BLaER1 treated with 17β-estradiol and CSF1 and Interleukin-3, amounts not matched to agents 10 nM and 100 nM (cell line): ENCODE results near the gene SPOCK2.
A peak's percentile ranks its signal among the peaks of the same experiment; 100 is the strongest.

ENCODE experiments used
- H3K27ac ChIP-seq, 11 experiments: shearing (Covaris generic); formaldehyde crosslinking; 2 replicates each; pipeline ENCODE4 v1.8.1; 2022
- H3K27me3 ChIP-seq, 11 experiments: shearing (Covaris generic); formaldehyde crosslinking; 2 replicates each; pipeline ENCODE4 v1.8.1; 2022
- H3K36me3 ChIP-seq, 11 experiments: shearing (Covaris generic); formaldehyde crosslinking; 2 replicates each; pipeline ENCODE4 v1.8.1; 2022
- H3K4me1 ChIP-seq, 10 experiments: shearing (Covaris generic); formaldehyde crosslinking; 2 replicates each; pipeline ENCODE4 v1.8.1; 2022
- H3K4me2 ChIP-seq, 11 experiments: shearing (Covaris generic); formaldehyde crosslinking; 2 replicates each; pipeline ENCODE4 v1.8.1; 2022
- H3K4me3 ChIP-seq, 10 experiments: shearing (Covaris generic); formaldehyde crosslinking; 2 replicates each; pipeline ENCODE4 v1.8.1; 2022
- H3K9ac ChIP-seq, 11 experiments: shearing (Covaris generic); formaldehyde crosslinking; 2 replicates each; pipeline ENCODE4 v1.8.1; 2022
- H3K9me3 ChIP-seq, 11 experiments: shearing (Covaris generic); formaldehyde crosslinking; replicated peaks in 1 of 11; 2 replicates each; pipeline ENCODE4 v1.8.1; 2022
- H4K20me1 ChIP-seq, 11 experiments: shearing (Covaris generic); formaldehyde crosslinking; 2 replicates each; pipeline ENCODE4 v1.8.1; 2022
- Cebpa-rat ChIP-seq, 11 experiments: shearing (Covaris generic); IDR thresholded peaks; 2 replicates each; pipeline ENCODE4 v1.8.1; 2022

Gene SPOCK2

GRCh38 chr10:72086466-72087391, 1.6 kb downstream of the SPOCK2 start:
- H3K27ac ChIP-seq, result no peak overlapping the region
- H3K4me2 ChIP-seq, result peak overlapping the region; percentile 64 to 88 (median 83)
- peak overlapping the region; percentile 34 to 65 (median 49) for H3K4me3 ChIP-seq
- peak overlapping the region in 7 of 11 experiments; percentile 6 to 55 (median 50); a peak in 8 of 22 replicates for H3K9ac ChIP-seq
- peaks cover 0 to 34% (median 11%) of the 10 kb centered on the region in 11 experiments; a peak in 10 of 22 replicates for H4K20me1 ChIP-seq
- no peak for TF ChIP-seq Cebpa-rat (IDR thresholded peaks at IDR 0.05)
- peaks cover 0 to 4% (median 0%) of the 10 kb centered on the region in 11 experiments; a peak in 1 of 22 replicates for H3K36me3 ChIP-seq
- peaks cover 69 to 82% (median 77%) of the 10 kb centered on the region in 11 experiments for H3K27me3 ChIP-seq
- H3K9me3 ChIP-seq, result no peaks in the 10 kb centered on the region
- peaks cover 22 to 44% (median 35%) of the 10 kb centered on the region in 10 experiments for H3K4me1 ChIP-seq

GRCh38 chr10:72085864-72086465, 2.4 kb downstream of the SPOCK2 start:
- peaks cover 22 to 49% (median 40%) of the 10 kb centered on the region in 10 experiments for H3K4me1 ChIP-seq
- H4K20me1 ChIP-seq, result peaks cover 0 to 34% (median 11%) of the 10 kb centered on the region in 11 experiments; a peak in 10 of 22 replicates
- H3K4me2 ChIP-seq, result peak overlapping the region in 5 of 11 experiments; percentile 64 to 88 (median 83); a peak in 8 of 22 replicates
- H3K27me3 ChIP-seq, result peaks cover 67 to 76% (median 72%) of the 10 kb centered on the region in 11 experiments
- no peak overlapping the region for H3K4me3 ChIP-seq
- TF ChIP-seq Cebpa-rat (IDR thresholded peaks at IDR 0.05), result no peak
- no peaks in the 10 kb centered on the region for H3K9me3 ChIP-seq
- no peak overlapping the region for H3K27ac ChIP-seq
- no peak overlapping the region for H3K9ac ChIP-seq
- H3K36me3 ChIP-seq, result peaks cover 0 to 4% (median 0%) of the 10 kb centered on the region in 11 experiments; a peak in 1 of 22 replicates

- peaks cover 23 to 57% (median 47%) of the 10 kb centered on the region in 10 experiments for H3K4me1 ChIP-seq
- H4K20me1 ChIP-seq, result peaks cover 0 to 34% (median 11%) of the 10 kb centered on the region in 11 experiments; a peak in 10 of 22 replicates
- no peak overlapping the region for H3K27ac ChIP-seq
- H3K27me3 ChIP-seq, result peaks cover 59 to 68% (median 64%) of the 10 kb centered on the region in 11 experiments
- H3K4me3 ChIP-seq, result no peak overlapping the region
- peaks cover 0 to 4% (median 0%) of the 10 kb centered on the region in 11 experiments; a peak in 1 of 22 replicates for H3K36me3 ChIP-seq
- H3K4me2 ChIP-seq, result no peak overlapping the region
- no peak for TF ChIP-seq Cebpa-rat (IDR thresholded peaks at IDR 0.05)
- no peak overlapping the region for H3K9ac ChIP-seq
- no peaks in the 10 kb centered on the region for H3K9me3 ChIP-seq
Measured at GRCh38 chr10:72085166-72085565, 3.2 kb downstream of the SPOCK2 start.

GRCh38 chr10:72083790-72084459, 4.4 kb downstream of the SPOCK2 start:
- Histone ChIP-seq H3K27me3 (peaks cover 46 to 55% (median 52%) of the 10 kb centered on the region in 11 experiments), H3K4me1 (peaks cover 34 to 62% (median 53%) of the 10 kb centered on the region in 10 experiments), H3K4me3 (no peak overlapping the region), H3K9me3 (no peaks in the 10 kb centered on the region), H4K20me1 (peaks cover 0 to 32% (median 11%) of the 10 kb centered on the region in 11 experiments; a peak in 10 of 22 replicates), H3K27ac (no peak overlapping the region), H3K36me3 (peaks cover 0 to 4% (median 0%) of the 10 kb centered on the region in 11 experiments; a peak in 1 of 22 replicates), H3K4me2 (no peak overlapping the region), H3K9ac (no peak overlapping the region)
- TF ChIP-seq Cebpa-rat (IDR thresholded peaks at IDR 0.05), result no peak

- peaks cover 0 to 4% (median 0%) of the 10 kb centered on the region in 11 experiments; a peak in 1 of 22 replicates for H3K36me3 ChIP-seq
- H3K27ac ChIP-seq, result no peak overlapping the region
- H3K27me3 ChIP-seq, result peaks cover 38 to 47% (median 44%) of the 10 kb centered on the region in 11 experiments
- no peak overlapping the region for H3K4me2 ChIP-seq
- TF ChIP-seq Cebpa-rat (IDR thresholded peaks at IDR 0.05), result no peak
- H4K20me1 ChIP-seq, result peaks cover 0 to 24% (median 9%) of the 10 kb centered on the region in 11 experiments; a peak in 10 of 22 replicates
- H3K9me3 ChIP-seq, result no peaks in the 10 kb centered on the region
- H3K9ac ChIP-seq, result no peak overlapping the region
- H3K4me1 ChIP-seq, result peaks cover 26 to 58% (median 49%) of the 10 kb centered on the region in 10 experiments
- H3K4me3 ChIP-seq, result no peak overlapping the region
Measured at GRCh38 chr10:72082856-72083789, 5.2 kb downstream of the SPOCK2 start.

GRCh38 chr10:72081772-72082590, 6.4 kb downstream of the SPOCK2 start:
- Histone ChIP-seq H3K9ac (no peak overlapping the region), H3K4me2 (peak overlapping the region in 1 of 11 experiments; percentile 88; a peak in 1 of 22 replicates), H3K9me3 (no peaks in the 10 kb centered on the region), H3K27ac (no peak overlapping the region), H3K36me3 (peaks cover 0 to 4% (median 0%) of the 10 kb centered on the region in 11 experiments; a peak in 1 of 22 replicates), H3K4me1 (peaks cover 14 to 47% (median 37%) of the 10 kb centered on the region in 10 experiments), H4K20me1 (peaks cover 0 to 13% (median 0%) of the 10 kb centered on the region in 11 experiments; a peak in 6 of 22 replicates), H3K27me3 (peaks cover 27 to 36% (median 32%) of the 10 kb centered on the region in 11 experiments), H3K4me3 (no peak overlapping the region)
- TF ChIP-seq Cebpa-rat (IDR thresholded peaks at IDR 0.05), result no peak

- no peak for TF ChIP-seq Cebpa-rat (IDR thresholded peaks at IDR 0.05)
- Histone ChIP-seq H3K27ac (no peak overlapping the region), H3K9ac (peak overlapping the region in 1 of 11 experiments; percentile 8; a peak in 1 of 22 replicates), H4K20me1 (peaks cover 0 to 9% (median 0%) of the 10 kb centered on the region in 11 experiments; a peak in 5 of 22 replicates), H3K4me1 (peaks cover 12 to 41% (median 32%) of the 10 kb centered on the region in 10 experiments), H3K9me3 (no peaks in the 10 kb centered on the region), H3K4me2 (peak overlapping the region in 4 of 11 experiments; percentile 65 to 91 (median 84); a peak in 5 of 22 replicates), H3K36me3 (no peaks in the 10 kb centered on the region), H3K4me3 (no peak overlapping the region), H3K27me3 (peaks cover 19 to 28% (median 25%) of the 10 kb centered on the region in 11 experiments)
Measured at GRCh38 chr10:72081210-72081609, 7.1 kb downstream of the SPOCK2 start.
